Lung (tissue), 12 donors: ENCODE results near the gene ONECUT1. TPM values are rescaled to one million over a fixed set of nuclear protein-coding genes. Genes with fewer than 3 reads are reported as not detected.
A peak's percentile ranks its signal among the peaks of the same experiment; 100 is the strongest.

ENCODE experiments used
- ATAC-seq: fragments of 200-7000 bp; cut with Tn5 transposase; one replicate; pipeline ENCODE4 v1.9.1; 2020; ENCODE audit warnings: moderate number of reproducible peaks; ENCODE audit not compliant: insufficient read depth, low FRiP score
- DNase-seq, 3 donors: peaks; one replicate each; pipeline ENCODE4 v3.0.0-alpha.2; 2013 to 2017
- H3K27ac ChIP-seq, 2 donors: one replicate each; pipeline ENCODE4 v1.5.1; 2013; ENCODE audit warnings: mild to moderate bottlenecking in 2 of 2, moderate library complexity in 2 of 2, control low read depth in 1 of 2, inconsistent platforms in 1 of 2, low read depth in 1 of 2, low read length in 1 of 2
- H3K27me3 ChIP-seq, 3 donors: one replicate each; pipeline ENCODE4 v1.5.1; 2013; ENCODE audit warnings: low read length in 2 of 3; ENCODE audit not compliant: control insufficient read depth in 3 of 3, insufficient read depth in 3 of 3
- H3K36me3 ChIP-seq, 4 donors: one replicate each; pipeline ENCODE4 v1.5.1; 2013; ENCODE audit warnings: low read length in 4 of 4, mild to moderate bottlenecking in 1 of 4, moderate library complexity in 1 of 4; ENCODE audit not compliant: control insufficient read depth in 4 of 4, insufficient read depth in 4 of 4
- H3K4me1 ChIP-seq, 5 donors: one replicate each; pipeline ENCODE4 v1.5.1; 2013; ENCODE audit warnings: low read length in 5 of 5, mild to moderate bottlenecking in 2 of 5, moderate library complexity in 1 of 5; ENCODE audit not compliant: control insufficient read depth in 5 of 5, insufficient read depth in 5 of 5
- H3K4me3 ChIP-seq: one replicate; pipeline ENCODE4 v1.5.1; 2013; ENCODE audit warnings: mild to moderate bottlenecking, control low read depth, moderate library complexity
- H3K9ac ChIP-seq, 2 donors: one replicate each; pipeline ENCODE4 v1.5.1; 2013; ENCODE audit warnings: low read length in 2 of 2, control low read depth in 1 of 2; ENCODE audit not compliant: insufficient read depth in 1 of 2
- H3K9me3 ChIP-seq, 4 donors: one replicate each; pipeline ENCODE4 v1.5.1; 2013; ENCODE audit warnings: low read length in 3 of 4, mild to moderate bottlenecking in 1 of 4, moderate library complexity in 1 of 4; ENCODE audit not compliant: control insufficient read depth in 4 of 4, insufficient read depth in 3 of 4
- WGBS, 2 donors: extraction: QIAGEN DNeasy Blood & Tissue Kit; methylation state at CpG; one replicate each; pipeline ENCODE4 v1.1.7; 2013; 5-methylcytosine and 5-hydroxymethylcytosine counted together
- polyA plus RNA-seq, 2 donors: library from polyadenylated mRNA; stranded (reverse); fragments of 200-250 nt; gene quantifications; one replicate each; pipeline ENCODE4 v1.2.1, GENCODE V29; 2013
- total RNA-seq, 2 donors: library from RNA; depleted of rRNA in 1 of 2; stranded (reverse); fragments of >200 nt in 1 of 2; gene quantifications; one replicate each; pipeline ENCODE4 v1.2.1, GENCODE V29; 2014 to 2021
- TF ChIP-seq, protein P1 (sequence below): IDR thresholded peaks from 2 replicates; pipeline ENCODE4 v1.5.1; 2012; ENCODE audit warnings: mild to moderate bottlenecking; ENCODE audit errors: control extremely low read depth, extremely low read depth
- donor health status: control.
- donor health status: control.
- donor health status: Bipolar disorder and iron deficiency.
- donor health status: healthy.
- donor health status: DM: yes; HTN: yes; CAD: no.

The ONECUT1 gene
- total and polyA plus RNA-seq, 4 donors: 0.18 TPM; not detected in 3

DNA sequence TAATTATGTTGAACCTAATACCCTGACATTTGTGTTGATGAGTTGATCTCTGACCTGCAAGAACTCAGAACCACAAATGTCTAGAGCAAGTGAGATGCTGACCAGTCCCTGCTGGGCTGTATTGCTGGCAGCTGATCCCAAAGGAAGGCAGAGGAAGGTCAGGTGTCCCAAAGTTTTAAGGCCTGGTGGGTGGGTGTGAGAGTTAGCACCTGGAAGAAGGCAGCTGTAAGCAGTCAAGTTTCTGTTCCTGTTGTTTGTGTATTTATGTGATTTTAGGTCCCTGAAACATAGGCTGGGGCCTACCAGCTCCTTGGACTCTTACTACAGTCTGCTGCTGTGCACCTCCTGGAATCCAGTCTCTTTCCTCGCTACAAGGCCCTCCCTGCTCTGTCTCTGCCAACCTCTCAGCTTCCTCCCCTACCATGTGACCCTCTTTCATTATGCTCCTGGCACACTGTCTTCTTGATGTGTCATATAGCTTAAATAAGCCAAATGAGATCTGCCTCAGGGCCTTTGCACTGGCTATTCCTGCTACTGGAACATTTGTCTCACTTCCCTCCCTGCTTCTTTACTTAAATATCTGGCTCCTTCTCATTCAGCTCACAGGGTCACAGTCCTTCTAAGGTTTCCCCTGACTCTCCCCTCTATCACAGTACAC is 80.0 kb downstream of the ONECUT1 start:
- WGBS, 2 donors: 91 to 100% methylated on average over 1 of the region's 1 CpG
- Histone ChIP-seq H3K27ac (no peak overlapping the region), H3K36me3 (no peaks in the 10 kb centered on the region), H3K4me1 (no peaks in the 10 kb centered on the region), H3K4me3 (no peak overlapping the region), H3K9me3 (no peaks in the 10 kb centered on the region), H3K9ac (no peak overlapping the region), H3K27me3 (peaks cover 0 to 7% (median 0%) of the 10 kb centered on the region in 3 donors)
- ATAC-seq (no peak), DNase-seq (no peak)
- TF ChIP-seq, protein P1, sequence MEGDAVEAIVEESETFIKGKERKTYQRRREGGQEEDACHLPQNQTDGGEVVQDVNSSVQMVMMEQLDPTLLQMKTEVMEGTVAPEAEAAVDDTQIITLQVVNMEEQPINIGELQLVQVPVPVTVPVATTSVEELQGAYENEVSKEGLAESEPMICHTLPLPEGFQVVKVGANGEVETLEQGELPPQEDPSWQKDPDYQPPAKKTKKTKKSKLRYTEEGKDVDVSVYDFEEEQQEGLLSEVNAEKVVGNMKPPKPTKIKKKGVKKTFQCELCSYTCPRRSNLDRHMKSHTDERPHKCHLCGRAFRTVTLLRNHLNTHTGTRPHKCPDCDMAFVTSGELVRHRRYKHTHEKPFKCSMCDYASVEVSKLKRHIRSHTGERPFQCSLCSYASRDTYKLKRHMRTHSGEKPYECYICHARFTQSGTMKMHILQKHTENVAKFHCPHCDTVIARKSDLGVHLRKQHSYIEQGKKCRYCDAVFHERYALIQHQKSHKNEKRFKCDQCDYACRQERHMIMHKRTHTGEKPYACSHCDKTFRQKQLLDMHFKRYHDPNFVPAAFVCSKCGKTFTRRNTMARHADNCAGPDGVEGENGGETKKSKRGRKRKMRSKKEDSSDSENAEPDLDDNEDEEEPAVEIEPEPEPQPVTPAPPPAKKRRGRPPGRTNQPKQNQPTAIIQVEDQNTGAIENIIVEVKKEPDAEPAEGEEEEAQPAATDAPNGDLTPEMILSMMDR: no peak

DNA sequence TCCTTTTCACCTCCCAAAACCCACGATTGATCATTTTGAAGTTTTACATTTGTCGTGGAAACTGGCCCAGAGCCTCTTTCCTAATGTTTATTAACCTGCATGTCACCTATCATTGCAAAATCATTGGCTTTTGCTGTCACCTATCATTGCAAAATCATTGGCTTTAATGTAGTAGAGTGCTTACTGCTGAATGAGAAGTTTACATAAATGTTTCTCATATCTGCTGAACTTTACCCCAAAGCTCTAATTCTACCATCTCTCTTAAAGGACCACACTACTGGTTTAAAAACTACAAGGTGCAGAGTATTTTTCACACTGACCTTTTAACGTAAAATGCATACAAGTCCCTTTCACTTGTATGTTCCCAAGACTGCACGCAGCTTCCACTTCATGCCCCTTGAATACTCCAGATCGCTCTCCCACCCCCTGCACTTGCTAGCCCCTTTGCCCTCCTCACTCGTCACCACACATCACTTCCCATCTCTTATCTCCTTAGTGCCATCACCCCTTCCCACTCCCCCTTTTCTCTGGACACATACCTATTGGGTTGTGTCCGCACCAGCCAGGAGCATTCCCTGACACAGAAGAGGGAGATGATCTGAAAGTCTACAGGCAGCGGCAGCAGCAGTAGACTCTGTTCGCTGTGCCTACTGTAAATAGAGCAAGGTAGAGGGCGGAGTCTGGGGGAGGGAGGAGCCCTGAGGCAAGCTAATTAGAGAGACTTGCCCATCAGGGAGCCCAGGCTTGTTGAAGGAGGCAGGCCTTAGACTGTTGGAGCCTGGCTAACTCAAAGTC is 80.8 kb downstream of the ONECUT1 start:
- H3K36me3 ChIP-seq: no peaks in the 10 kb centered on the region
- no peak overlapping the region for H3K9ac ChIP-seq
- H3K4me1 ChIP-seq: no peaks in the 10 kb centered on the region
- TF ChIP-seq, protein P1: no peak
- H3K27ac ChIP-seq: no peak overlapping the region
- H3K4me3 ChIP-seq: no peak overlapping the region
- H3K27me3 ChIP-seq: peaks cover 0 to 7% (median 0%) of the 10 kb centered on the region in 3 donors
- ATAC-seq (peak; percentile 34), DNase-seq (peak in 1 of 3 donors; percentile 9)
- no peaks in the 10 kb centered on the region for H3K9me3 ChIP-seq
- 64 to 73% methylated on average over 10 of the region's 10 CpGs for WGBS, 2 donors

Other genes with a start within 250 kb of the ONECUT1 start
- 100 to 1,000 TPM in 1 of 2 donors, 10 to 100 TPM in 1; 95.8 to 139 TPM for gene ARPP19, start 221.3 kb downstream of the ONECUT1 start, total RNA-seq
- 10 to 100 TPM; 35.0 to 41.8 TPM for gene ARPP19, start 221.3 kb downstream of the ONECUT1 start, polyA plus RNA-seq
- 100 to 1,000 TPM in 1 of 2 donors, 10 to 100 TPM in 1; 39.5 to 114 TPM for gene ATOSA, start 110.9 kb downstream of the ONECUT1 start, total RNA-seq
- gene ATOSA, start 110.9 kb downstream of the ONECUT1 start, polyA plus RNA-seq: 10 to 100 TPM; 12.1 to 54.0 TPM